Stimulated activated CD4-positive, alpha-beta T cell treated with anti-CD3 and anti-CD28 coated beads, TNF-alpha, amount 100 ng/mL, for 1 hour (primary cell): Measurements from ENCODE around the gene RNF103.
"Not testable (repeated sequence)": the region's sequence is repeated elsewhere in the genome, so short reads cannot be mapped to it uniquely, and the experiment has no call there.

Experiments used
- DNase-seq, 3 donors: peaks; one replicate each; pipeline ENCODE4 v3.0.0-alpha.2; 2020; ENCODE audit warnings: low read depth in 3 of 3, low spot score in 1 of 3

RNF103 gene, protein sequence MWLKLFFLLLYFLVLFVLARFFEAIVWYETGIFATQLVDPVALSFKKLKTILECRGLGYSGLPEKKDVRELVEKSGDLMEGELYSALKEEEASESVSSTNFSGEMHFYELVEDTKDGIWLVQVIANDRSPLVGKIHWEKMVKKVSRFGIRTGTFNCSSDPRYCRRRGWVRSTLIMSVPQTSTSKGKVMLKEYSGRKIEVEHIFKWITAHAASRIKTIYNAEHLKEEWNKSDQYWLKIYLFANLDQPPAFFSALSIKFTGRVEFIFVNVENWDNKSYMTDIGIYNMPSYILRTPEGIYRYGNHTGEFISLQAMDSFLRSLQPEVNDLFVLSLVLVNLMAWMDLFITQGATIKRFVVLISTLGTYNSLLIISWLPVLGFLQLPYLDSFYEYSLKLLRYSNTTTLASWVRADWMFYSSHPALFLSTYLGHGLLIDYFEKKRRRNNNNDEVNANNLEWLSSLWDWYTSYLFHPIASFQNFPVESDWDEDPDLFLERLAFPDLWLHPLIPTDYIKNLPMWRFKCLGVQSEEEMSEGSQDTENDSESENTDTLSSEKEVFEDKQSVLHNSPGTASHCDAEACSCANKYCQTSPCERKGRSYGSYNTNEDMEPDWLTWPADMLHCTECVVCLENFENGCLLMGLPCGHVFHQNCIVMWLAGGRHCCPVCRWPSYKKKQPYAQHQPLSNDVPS

DNA sequence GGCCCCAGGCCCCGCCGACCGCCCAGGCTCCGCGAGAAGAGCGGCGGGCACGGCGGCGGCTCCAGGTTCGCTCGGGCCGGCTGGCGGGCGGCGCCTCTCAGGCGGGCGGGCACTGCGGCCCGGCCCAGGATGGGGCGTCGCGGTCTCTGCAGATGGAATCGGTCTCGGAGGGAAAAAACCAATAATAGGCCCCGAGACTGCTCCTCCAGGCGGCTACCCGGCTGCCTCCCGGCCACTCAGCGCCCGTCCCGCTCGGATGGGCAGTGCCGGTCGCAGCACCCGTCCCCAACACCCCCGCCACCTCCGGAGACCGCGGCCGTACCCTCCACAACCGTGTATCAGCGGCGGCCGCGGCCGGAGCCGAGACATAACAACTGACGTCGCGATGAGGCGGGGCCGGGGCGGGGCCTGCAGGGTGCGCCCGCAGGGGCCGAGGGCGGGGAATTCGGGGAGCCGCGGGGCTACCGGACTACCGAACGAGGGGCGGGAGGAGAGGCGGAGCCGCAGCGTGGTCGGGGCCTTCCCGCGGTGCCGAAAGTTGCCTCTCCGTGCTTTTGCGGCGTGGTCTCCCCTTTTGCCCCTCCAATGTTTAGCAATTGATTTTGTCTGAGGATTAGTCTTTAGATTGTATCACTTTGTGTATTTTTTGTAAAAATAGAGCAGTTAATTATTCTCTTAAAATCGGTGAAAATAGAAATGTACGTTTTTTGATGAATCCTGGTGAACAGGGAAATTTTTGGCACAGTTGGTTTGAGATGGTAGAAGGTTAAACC lies at the start of gene RNF103:
TSS of gene RNF103 (minus strand) at position 372 of the 773 bp plus-strand sequence. CDS start 979 bp downstream, outside the sequence.
- peak; percentile 77 to 94 (median 83) for DNase-seq

GRCh38 chr2:86673011-86673410 lies 49.3 kb upstream of the RNF103 start:
- DNase-seq = no peak

- no peak for DNase-seq
Measured at GRCh38 chr2:86672027-86672545, 48.4 kb upstream of the RNF103 start.

DNA sequence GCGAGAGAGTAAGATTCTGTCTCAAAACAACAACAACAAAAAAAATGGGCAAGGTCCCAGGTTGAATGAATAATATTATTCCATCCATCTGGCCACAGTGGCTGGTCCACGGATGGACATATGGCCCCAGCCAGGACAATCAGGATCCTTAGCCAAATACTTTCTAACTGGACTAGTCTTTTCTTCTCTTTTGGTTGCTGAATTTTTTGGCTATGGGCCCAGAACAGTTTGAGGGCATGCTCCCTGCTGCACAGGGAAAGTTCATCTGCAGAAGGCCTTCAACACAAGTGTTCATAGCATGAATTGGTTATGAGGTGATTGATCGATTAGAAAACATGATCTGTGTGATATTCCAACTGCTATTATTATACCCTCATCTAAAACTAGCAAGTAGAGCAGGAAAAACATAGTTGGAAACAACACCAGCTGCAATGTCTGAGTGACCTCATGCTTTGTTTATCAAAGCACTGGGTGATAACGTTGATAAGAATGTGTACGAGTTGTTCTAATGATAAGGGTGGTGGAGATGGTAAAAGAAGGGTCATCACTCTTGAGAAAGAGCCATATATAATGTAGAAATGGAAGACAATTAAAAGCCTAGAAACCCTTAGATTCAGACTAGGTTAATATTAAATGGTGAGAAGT lies 47.8 kb upstream of the RNF103 start:
- no peak for DNase-seq

DNA sequence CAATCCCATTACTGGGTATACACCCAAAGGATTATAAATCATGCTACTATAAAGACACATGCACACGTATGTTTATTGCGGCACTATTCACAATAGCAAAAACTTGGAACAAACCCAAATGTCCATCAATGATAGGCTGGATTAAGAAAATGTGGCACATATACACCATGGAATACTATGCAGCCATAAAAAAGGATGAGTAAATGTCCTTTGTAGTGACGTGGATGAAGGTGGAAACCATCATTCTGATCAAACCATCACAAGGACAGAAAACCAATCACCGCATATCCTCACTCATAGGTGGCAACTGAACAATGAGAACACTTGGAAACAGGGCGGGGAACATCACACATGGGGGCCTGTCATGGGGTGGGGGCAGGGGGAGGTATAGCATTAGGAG lies 45.7 kb upstream of the RNF103 start:
- DNase-seq = not testable (repeated sequence)

- DNase-seq = no peak
Measured at GRCh38 chr2:86661333-86661732, 37.7 kb upstream of the RNF103 start.

DNA sequence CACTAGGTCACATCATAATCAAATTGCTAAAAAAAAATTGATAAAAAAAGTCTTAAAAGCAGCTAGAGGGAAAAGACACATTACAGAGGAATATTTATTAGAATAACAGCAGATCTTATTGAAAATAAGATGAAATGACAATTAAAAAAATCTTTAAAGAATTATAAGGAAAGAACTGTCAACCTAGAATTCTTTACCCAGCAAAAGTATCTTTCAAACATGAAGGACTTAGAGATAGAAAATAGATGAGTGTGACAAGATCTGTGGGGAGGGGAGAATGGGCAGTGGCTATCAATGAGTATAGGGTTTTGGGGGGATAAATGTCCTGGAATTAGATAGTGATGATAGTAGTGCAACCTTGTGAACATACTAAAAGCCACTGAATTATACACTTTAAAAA lies 26.5 kb upstream of the RNF103 start:
- no peak for DNase-seq

DNA sequence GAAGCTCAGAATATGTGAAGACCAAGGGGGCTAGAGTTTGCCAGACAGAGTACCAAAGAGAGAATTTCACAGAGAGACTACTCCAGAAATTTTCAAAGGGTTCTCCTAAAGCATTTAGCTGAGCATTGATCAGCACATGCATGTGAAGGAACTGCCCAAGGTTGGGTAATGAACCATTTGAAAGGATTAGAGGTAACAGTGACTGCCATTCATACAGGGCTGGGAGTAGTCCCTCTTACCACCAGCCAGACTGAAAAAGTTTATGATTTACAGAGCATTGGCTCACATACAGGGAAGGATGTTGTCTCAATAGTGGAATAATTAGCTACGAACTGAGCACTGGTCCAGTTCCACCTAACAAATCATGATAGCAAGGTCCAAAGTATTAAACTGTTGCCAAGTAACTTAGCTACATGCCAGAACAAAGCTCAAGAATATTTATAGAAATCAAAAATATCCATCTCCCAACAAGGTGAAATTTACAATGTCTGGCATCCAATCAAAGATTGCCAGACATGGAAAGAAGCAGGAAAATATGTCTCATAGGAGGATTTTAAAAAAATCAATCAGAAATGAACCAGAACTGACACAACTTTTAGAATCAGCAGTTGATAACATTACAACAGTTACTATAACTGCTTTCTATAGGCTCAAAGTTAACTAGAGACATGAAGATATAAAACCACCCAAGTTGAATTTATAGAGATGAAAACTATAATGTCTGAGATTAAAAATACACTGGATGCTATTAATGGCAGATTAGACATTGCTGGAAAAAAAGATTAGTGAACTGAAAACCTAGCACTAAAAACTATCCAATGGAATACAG lies 25.7 kb upstream of the RNF103 start:
- DNase-seq = no peak

DNA sequence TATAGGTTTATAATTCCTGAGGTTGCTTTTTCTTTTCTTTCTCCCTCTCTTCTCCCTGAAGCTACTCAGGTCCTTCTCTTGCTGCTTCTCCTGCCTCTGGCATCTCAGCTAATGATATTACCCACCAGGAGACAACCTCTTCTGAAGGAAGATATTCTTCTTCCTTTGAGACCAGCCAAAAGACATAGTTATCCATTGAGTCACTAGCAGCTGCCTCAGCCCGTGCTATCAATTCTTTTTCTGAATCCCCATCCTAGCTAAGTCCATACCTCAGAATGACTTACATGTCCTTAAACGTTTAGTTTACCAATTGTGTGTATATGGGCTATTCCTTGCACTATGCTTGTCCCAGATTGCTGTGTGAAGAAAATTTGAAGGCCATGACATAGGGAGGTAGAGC lies 25.0 kb upstream of the RNF103 start:
- no peak for DNase-seq

GRCh38 chr2:86646865-86647264 lies 23.2 kb upstream of the RNF103 start:
- no peak for DNase-seq

DNA sequence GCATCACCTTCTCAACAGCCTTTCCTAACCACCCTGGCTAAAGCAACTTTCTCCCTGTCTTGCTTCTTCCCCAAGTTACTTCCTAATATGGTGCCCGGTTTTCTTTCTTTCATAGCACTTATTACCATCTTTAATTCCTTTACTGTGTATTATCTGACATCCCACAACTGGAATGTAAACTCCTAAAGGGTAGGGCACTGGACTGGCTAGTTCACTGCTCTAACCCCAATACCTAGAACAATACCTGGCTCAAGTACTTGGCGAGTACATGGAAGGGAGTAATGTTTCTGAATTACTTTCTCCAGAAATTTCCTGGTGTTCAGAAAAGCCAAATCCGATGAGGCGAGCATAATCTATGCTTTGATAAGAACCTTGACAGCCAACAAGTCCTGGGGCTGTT lies 22.7 kb upstream of the RNF103 start:
- no peak for DNase-seq

DNA sequence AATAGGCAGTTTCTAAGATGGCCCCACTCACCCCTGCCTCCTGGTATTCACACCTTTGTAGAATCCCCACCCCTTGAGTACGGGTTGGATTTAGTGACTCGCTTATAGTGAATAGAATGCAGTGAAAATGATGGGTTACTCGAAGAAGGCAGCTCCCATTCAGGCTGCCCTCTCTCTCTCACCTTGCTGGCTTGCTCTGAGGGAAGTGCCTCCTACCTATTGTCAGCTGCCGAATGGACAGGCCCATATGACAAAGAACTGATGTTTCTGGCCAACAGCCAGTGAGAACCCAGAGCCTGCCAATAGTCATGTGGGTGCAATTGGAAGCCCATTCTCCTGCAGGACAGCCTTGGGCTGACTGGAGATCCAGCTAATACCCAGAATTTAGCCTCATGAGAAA lies 22.1 kb upstream of the RNF103 start:
- no peak for DNase-seq

- no peak for DNase-seq
Measured at GRCh38 chr2:86638712-86639111, 15.0 kb upstream of the RNF103 start.

- no peak for DNase-seq
Measured at GRCh38 chr2:86636842-86637241, 13.2 kb upstream of the RNF103 start.

- DNase-seq = no peak
Measured at GRCh38 chr2:86634352-86634751, 10.7 kb upstream of the RNF103 start.

- no peak for DNase-seq
Measured at GRCh38 chr2:86633155-86633651, 9.5 kb upstream of the RNF103 start.

DNA sequence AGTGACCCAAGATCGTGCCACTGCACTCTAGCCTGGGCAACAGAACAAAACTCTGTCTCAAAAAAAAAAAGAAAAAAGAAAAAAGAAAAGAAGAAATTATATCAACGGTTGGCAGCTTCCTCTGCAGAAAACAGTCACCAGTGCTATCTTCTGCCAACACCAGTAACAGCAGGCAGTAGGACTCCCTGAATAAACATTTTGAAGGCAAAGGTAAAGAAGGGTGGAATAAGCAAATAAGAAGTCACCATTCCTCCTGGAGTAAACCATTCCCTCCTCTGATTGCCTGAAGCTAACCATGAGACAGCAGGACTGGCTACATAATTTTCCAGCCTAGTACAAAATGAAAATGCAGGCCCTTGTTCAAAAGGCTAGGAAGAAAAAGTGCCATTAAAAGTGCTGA lies 9.0 kb upstream of the RNF103 start:
- DNase-seq = no peak

GRCh38 chr2:86631846-86632485 lies 8.3 kb upstream of the RNF103 start:
- no peak for DNase-seq

GRCh38 chr2:86628091-86628522 lies 4.4 kb upstream of the RNF103 start:
- DNase-seq = no peak
